Esophagus squamous epithelium (tissue), 4 donors: ENCODE measurements around the gene MED29.

Experiments
- POLR2A ChIP-seq, 4 donors: fragments of 450-650 bp; IDR thresholded peaks; one replicate each; pipeline ENCODE4 v1.6.1; 2017; ENCODE audit warnings: antibody characterized with exemption in 4 of 4, mild to moderate bottlenecking in 4 of 4, moderate library complexity in 3 of 4
- TF ChIP-seq, protein P1 (sequence below), 6 experiments: fragments of 450-650 bp in 4 of 6; fragments of 200-600 bp in 2 of 6; sonication (generic) in 2 of 6; IDR thresholded peaks; one replicate each; pipeline ENCODE4 v1.5.1; 2016 to 2019; ENCODE audit warnings: antibody characterized with exemption in 6 of 6, mild to moderate bottlenecking in 4 of 6, moderate library complexity in 4 of 6

DNA sequence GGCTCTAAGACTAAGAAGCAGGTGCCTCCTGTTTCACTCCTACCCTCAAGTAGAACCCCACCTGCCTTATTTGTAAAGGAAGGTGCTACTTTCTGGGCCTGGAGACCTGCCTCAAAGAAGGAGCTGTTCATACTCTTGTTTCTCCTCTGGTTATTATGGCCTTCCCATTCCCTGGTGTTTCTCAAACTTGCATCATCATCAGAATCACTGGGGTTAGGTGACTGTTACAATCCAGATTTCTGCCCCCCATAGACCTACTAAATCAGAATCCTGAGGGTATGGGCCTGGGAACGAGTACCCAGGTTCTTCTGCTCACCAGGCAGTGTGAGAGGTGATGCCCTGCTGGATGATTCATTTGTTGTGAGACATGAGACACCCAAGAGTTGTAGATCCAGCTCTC lies 30.6 kb upstream of the MED29 start:
- TF ChIP-seq, protein P1, sequence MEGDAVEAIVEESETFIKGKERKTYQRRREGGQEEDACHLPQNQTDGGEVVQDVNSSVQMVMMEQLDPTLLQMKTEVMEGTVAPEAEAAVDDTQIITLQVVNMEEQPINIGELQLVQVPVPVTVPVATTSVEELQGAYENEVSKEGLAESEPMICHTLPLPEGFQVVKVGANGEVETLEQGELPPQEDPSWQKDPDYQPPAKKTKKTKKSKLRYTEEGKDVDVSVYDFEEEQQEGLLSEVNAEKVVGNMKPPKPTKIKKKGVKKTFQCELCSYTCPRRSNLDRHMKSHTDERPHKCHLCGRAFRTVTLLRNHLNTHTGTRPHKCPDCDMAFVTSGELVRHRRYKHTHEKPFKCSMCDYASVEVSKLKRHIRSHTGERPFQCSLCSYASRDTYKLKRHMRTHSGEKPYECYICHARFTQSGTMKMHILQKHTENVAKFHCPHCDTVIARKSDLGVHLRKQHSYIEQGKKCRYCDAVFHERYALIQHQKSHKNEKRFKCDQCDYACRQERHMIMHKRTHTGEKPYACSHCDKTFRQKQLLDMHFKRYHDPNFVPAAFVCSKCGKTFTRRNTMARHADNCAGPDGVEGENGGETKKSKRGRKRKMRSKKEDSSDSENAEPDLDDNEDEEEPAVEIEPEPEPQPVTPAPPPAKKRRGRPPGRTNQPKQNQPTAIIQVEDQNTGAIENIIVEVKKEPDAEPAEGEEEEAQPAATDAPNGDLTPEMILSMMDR (IDR thresholded peaks at IDR 0.05) = no peak
- TF ChIP-seq POLR2A (IDR thresholded peaks at IDR 0.05) = no peak
